Brain microvascular endothelial cell (primary cell): ENCODE measurements around the gene GSTO1.
"Not testable (repeated sequence)": the region's sequence is repeated elsewhere in the genome, so short reads cannot be mapped to it uniquely, and the experiment has no call there.

Experiments
- DNase-seq: peaks from one replicate; pipeline ENCODE4 v3.0.0-alpha.2; 2020
- H3K27ac ChIP-seq: fragments of 250-450 bp; sonication (Bioruptor Pico); 2 replicates; pipeline ENCODE4 v1.5.1; 2020; ENCODE audit warnings: mild to moderate bottlenecking, moderate library complexity
- H3K27me3 ChIP-seq: fragments of 250-450 bp; sonication (Bioruptor Pico); replicated peaks from 2 replicates; pipeline ENCODE4 v1.5.1; 2020; ENCODE audit warnings: mild to moderate bottlenecking
- H3K36me3 ChIP-seq: fragments of 250-450 bp; sonication (Bioruptor Pico); replicated peaks from 2 replicates; pipeline ENCODE4 v1.5.1; 2020; ENCODE audit warnings: mild to moderate bottlenecking
- H3K4me3 ChIP-seq: 2 replicates; pipeline ENCODE4 v1.5.1; 2011; ENCODE audit warnings: low read depth, mild to moderate bottlenecking, control low read depth, low read length, moderate library complexity
- in situ Hi-C: cut with HindIII; loops from 2 replicates; pipeline ENCODE4 v1.10.0; 2017; ENCODE audit warnings: low sequenced_read_pairs, low pct_ligation_motif_present
- TF ChIP-seq, protein P1 (sequence below): IDR thresholded peaks from 2 replicates; pipeline ENCODE4 v1.5.1; 2011; ENCODE audit warnings: low read depth, mild to moderate bottlenecking, moderate library complexity, low read length, control low read depth, inconsistent platforms; ENCODE audit errors: missing control alignments

GSTO1 gene

GRCh38 chr10:104234934-104235333 lies 19.8 kb upstream of the GSTO1 start:
- no peak for DNase-seq
- Histone ChIP-seq H3K4me3 (no peak overlapping the region), H3K27me3 (no peaks in the 10 kb centered on the region), H3K27ac (no peak overlapping the region), H3K36me3 (no peaks in the 10 kb centered on the region)
- in situ Hi-C loops = no loop called here
- TF ChIP-seq, protein P1, sequence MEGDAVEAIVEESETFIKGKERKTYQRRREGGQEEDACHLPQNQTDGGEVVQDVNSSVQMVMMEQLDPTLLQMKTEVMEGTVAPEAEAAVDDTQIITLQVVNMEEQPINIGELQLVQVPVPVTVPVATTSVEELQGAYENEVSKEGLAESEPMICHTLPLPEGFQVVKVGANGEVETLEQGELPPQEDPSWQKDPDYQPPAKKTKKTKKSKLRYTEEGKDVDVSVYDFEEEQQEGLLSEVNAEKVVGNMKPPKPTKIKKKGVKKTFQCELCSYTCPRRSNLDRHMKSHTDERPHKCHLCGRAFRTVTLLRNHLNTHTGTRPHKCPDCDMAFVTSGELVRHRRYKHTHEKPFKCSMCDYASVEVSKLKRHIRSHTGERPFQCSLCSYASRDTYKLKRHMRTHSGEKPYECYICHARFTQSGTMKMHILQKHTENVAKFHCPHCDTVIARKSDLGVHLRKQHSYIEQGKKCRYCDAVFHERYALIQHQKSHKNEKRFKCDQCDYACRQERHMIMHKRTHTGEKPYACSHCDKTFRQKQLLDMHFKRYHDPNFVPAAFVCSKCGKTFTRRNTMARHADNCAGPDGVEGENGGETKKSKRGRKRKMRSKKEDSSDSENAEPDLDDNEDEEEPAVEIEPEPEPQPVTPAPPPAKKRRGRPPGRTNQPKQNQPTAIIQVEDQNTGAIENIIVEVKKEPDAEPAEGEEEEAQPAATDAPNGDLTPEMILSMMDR = no peak

GRCh38 chr10:104235801-104236200 lies 18.9 kb upstream of the GSTO1 start:
- Histone ChIP-seq H3K36me3 (no peaks in the 10 kb centered on the region), H3K4me3 (no peak overlapping the region), H3K27ac (no peak overlapping the region), H3K27me3 (no peaks in the 10 kb centered on the region)
- no peak for DNase-seq
- TF ChIP-seq, protein P1 = no peak
- in situ Hi-C loops = no loop called here

DNA sequence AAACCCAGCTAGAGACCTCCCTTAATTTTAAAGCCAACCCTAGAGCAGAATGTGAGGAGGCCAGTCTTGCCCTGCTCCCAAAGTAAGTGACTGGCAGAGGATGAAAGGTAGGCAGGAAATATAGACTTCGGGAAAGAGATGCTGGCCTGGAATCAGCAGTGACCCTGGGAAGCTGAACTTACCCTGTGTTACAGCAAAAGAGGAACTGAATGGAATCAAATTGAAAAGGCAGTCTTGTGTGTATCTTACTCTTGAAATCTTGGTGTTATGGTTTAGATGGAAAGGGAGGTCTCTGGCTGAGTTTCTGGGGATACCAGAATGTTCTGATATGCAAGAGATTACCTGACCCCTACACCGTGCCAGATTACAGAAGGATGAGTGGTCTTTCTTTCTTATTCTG lies 14.6 kb upstream of the GSTO1 start:
- Histone ChIP-seq H3K4me3 (no peak overlapping the region), H3K27me3 (no peaks in the 10 kb centered on the region), H3K36me3 (no peaks in the 10 kb centered on the region), H3K27ac (no peak overlapping the region)
- DNase-seq = no peak
- TF ChIP-seq, protein P1 = no peak
- in situ Hi-C loops = no loop called here

GRCh38 chr10:104242545-104242944 lies 12.1 kb upstream of the GSTO1 start:
- no peak overlapping the region for H3K4me3 ChIP-seq
- H3K27me3 ChIP-seq = no peaks in the 10 kb centered on the region
- DNase-seq = no peak
- no peaks in the 10 kb centered on the region for H3K36me3 ChIP-seq
- in situ Hi-C loops = no loop called here
- TF ChIP-seq, protein P1 = no peak
- no peak overlapping the region for H3K27ac ChIP-seq

DNA sequence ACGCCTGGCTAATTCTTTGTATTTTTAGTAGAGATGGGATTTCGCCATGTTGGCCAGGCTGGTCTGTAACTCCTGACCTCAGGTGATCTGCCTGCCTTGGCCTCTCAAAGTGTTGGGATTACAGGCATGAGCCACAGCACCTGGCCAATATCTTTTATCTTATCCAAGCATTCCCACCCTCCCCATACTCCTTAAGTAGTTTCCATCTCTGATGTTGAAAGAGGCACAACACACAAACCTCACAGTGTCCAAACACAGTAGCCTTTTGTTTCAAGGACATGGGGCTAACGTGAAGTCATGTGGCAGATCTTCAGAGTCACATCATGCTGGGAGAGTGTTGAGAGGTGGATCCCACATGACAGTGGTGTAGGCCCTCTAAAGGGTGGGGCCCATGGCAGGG lies 11.7 kb upstream of the GSTO1 start:
- H3K27ac ChIP-seq, H3K36me3 ChIP-seq, H3K4me3 ChIP-seq, in situ Hi-C loops, H3K27me3 ChIP-seq, DNase-seq: not testable (repeated sequence)

DNA sequence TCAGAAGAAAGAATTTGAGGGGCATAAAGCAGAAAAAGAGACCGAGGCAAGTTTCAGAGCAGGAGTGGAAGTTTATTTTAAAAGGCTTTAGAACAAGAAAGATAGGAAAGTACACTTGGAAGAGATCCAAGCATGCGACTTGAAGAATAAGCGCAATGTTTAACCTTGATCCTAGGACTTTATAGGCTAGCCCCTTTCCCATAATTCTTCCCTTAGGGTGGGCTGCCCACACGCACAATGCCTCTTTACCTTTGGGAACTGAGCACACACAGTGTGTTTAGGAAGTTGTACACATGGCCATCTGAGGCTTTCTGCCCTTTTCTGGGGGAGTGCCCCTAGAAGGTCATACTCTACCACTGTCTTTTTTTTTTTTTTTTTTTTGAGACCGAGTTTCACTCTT lies 11.2 kb upstream of the GSTO1 start:
- Histone ChIP-seq H3K27ac (no peak overlapping the region), H3K4me3 (no peak overlapping the region), H3K27me3 (no peaks in the 10 kb centered on the region), H3K36me3 (no peaks in the 10 kb centered on the region)
- TF ChIP-seq, protein P1 = no peak
- DNase-seq = no peak
- in situ Hi-C loops = no loop called here
